Activated gamma-delta T cell treated with anti-CD3 and anti-CD28 coated beads, Interleukin-2, amount 50 U/mL, for 16 hours (primary cell): ENCODE data around the gene RFTN1.

Experiments used
- DNase-seq: peaks from one replicate; pipeline ENCODE4 v3.0.0-alpha.2; 2020; ENCODE audit warnings: low read depth

Gene RFTN1

GRCh38 chr3:16303037-16303575, 210.4 kb downstream of the RFTN1 start:
- DNase-seq: no peak

- no peak for DNase-seq
Observed at GRCh38 chr3:16302082-16302631, 211.3 kb downstream of the RFTN1 start.

- no peak for DNase-seq
Observed at GRCh38 chr3:16301507-16301906, 212.0 kb downstream of the RFTN1 start.

- DNase-seq: peak; percentile 35
Observed at GRCh38 chr3:16300881-16301359, 212.6 kb downstream of the RFTN1 start.

DNA sequence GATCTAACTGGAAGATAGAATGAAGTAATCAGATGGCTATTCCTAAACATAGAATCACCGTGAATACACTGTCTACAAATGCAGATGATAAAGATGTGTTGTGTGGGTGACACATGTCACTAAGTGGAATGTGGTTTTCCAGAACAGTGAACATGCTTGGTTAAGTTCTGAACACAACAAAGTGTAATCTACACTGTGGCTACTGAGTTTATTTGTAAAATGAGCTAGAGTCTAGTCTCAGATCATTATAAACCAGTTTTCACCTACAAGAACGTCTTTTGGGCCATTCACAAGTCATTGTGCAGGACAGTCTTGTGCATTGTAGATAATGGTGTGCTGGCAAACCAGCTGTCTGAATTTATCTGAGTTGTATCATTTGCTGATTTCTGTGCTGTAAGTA, 213.2 kb downstream of the RFTN1 start:
- DNase-seq: no peak

DNA sequence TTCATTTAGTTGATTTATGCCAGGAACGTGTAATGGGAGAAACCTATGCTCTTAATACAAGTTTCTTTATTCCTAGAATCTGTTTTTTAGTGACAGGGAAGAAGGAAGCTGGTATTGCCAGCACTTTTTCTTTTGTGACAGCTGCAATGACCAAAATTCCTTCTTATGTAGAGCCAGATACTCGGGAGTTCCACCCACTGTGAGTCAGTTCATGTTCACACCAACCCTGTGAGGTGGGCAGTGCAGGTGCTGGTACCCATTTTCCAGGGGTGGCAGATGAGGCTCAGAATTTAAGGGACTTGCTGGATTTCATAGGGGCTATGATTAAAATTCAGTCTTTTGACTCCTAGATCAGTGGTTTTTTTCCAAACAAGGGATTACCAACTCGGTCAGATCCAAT, 213.8 kb downstream of the RFTN1 start:
- DNase-seq: no peak

DNA sequence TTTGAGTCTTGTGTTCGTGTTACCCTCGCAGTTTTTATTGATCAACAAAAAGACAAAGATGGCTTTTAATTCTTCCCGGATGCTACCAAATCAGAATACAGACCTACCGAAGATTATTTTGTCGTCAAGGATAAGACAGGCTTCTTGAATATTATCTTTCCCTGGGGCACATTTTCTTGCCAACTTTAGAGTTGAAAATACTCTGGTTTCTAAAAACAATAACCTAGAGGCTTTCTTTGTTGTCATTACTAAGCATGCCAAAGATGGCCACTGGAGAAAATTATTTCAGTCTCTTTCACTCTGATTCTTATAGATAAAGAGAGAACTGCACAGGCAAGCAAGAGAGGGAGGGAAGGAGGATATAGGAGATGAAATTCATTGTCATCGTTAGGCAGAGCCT, 214.6 kb downstream of the RFTN1 start:
- no peak for DNase-seq

GRCh38 chr3:16297997-16298885, 215.3 kb downstream of the RFTN1 start:
- DNase-seq: no peak

GRCh38 chr3:16295298-16295890, 218.1 kb downstream of the RFTN1 start:
- no peak for DNase-seq

GRCh38 chr3:16294844-16295243, 218.7 kb downstream of the RFTN1 start:
- no peak for DNase-seq

- no peak for DNase-seq
Observed at GRCh38 chr3:16290827-16291196, 222.7 kb downstream of the RFTN1 start.

DNA sequence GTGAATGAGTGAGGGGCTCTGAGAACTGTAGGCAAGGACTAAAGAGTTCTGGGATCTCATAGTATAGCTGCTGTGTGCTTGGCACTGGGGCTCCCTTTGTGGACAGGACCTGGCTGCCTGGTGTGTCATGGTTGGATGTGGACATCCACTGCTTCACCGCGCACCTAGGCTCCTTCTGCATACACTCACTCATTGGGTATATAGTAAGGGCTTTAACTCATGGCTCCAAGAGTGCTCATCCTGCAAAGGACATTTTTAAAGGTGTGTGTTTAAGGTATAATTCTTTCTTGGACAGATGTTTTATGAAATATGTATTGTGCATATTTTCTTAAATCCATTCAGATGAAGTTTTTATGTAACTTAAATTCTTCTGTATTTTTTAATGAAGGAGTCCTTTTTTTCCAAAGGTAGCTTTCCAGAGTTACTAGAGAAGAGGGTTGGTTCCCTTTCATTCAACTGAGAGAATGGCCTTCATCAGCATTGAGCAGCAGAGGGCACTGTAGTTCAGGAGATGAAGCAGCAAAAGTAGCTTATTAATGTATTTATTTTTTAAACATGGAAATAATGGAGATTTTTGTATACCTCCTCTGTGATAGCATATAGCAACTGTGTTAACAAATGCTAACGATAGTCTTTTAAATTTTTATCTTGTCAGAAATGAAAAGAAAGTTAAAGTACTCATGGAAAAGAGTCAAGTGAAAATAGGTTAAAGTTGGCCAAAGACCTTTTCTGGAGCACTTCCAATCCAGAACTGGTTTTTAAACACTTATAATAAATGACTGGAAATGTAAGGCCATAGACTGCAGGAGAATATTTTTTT, 223.3 kb downstream of the RFTN1 start:
- no peak for DNase-seq

DNA sequence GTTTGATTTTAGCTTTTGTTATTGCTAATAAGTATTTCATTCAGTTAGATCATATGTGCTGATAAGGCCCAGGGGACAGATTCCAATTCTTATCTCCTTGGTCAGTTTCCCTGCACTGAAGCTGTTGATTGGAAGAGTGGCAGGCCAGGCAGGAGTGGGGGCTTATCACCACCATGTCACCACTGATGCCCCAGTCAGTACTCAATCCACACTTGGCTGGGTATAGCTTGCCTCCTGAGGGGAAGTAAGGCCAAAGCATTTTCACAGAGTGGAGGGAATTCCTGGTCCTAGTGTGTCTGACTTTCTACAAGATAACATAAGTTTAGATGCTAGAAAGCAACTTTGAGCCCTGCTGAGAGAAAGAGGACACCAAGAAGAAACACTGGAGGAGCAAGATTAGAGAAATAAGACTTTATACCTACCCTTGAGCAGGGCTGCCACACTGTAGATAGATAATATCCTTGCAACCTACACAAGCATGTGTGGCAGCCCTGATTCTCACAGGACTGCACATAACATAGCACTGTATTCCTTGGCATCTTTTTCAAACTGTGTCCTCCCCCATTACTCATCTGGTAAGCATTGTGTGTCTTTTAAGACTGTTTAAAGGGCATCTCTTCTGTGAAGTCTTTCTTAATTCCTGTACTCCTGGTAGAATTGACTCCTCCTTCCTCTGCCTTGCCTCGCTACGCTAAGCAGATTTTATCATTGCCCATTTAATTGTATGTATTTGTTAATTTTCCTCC, 224.2 kb downstream of the RFTN1 start:
- no peak for DNase-seq

GRCh38 chr3:16288664-16289063, 224.8 kb downstream of the RFTN1 start:
- no peak for DNase-seq

GRCh38 chr3:16286751-16287543, 226.6 kb downstream of the RFTN1 start:
- DNase-seq: no peak

- DNase-seq: peak; percentile 49
Observed at GRCh38 chr3:16286161-16286560, 227.3 kb downstream of the RFTN1 start.

DNA sequence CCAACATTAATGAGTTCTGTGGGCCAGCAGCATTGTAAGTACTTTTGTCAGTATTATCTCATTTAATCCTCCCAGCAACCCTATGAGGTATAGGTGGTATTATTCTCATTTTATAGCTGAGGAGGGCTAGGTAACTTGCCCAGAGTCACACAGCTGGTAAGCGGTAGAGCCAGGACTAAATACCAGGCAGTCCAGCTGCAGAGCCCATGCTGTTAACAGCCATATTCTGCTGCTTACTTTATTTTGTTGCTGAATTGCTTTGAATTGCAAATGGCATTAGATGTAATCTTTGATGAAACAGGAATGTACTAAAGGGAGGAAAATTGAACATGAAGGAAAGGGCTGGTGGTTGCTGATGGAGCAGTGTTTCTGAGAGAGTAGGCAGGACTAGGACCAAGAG, 228.9 kb downstream of the RFTN1 start:
- no peak for DNase-seq

GRCh38 chr3:16280671-16281070, 232.8 kb downstream of the RFTN1 start:
- DNase-seq: no peak

- DNase-seq: no peak
Observed at GRCh38 chr3:16279010-16279801, 234.3 kb downstream of the RFTN1 start.

DNA sequence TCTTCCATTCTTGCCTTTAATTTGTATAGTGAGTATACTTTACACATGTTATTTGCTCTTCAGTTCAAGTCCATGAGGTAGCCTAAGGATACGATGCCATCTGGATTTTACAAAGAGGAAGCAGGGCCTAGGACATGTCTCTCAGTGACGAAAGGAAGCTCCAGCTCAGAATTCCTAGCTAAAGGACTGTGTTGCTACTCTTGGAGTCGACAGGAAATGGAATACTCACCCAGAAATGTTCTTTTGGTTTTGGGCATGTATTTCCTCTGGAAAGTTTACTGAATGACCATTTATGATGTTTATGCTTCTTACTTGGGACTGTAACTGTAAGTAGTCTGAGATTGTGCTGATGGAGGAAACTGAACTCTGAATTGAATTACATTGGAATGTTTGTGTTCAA, 236.0 kb downstream of the RFTN1 start:
- DNase-seq: no peak
